GM18870 (cell line): ENCODE data around the gene SLC19A1.
"Not testable (repeated sequence)": the region's sequence is repeated elsewhere in the genome, so short reads cannot be mapped to it uniquely, and the experiment has no call there.

ENCODE experiments used
- ATAC-seq: cut with Tn5 transposase; IDR thresholded peaks from one replicate; pipeline ENCODE4 v1.9.1; 2021; ENCODE audit warnings: moderate library complexity; ENCODE audit not compliant: unreplicated experiment

SLC19A1 gene

GRCh38 chr21:45576838-45577737 lies 34.8 kb upstream of the SLC19A1 start:
- no peak for ATAC-seq

DNA sequence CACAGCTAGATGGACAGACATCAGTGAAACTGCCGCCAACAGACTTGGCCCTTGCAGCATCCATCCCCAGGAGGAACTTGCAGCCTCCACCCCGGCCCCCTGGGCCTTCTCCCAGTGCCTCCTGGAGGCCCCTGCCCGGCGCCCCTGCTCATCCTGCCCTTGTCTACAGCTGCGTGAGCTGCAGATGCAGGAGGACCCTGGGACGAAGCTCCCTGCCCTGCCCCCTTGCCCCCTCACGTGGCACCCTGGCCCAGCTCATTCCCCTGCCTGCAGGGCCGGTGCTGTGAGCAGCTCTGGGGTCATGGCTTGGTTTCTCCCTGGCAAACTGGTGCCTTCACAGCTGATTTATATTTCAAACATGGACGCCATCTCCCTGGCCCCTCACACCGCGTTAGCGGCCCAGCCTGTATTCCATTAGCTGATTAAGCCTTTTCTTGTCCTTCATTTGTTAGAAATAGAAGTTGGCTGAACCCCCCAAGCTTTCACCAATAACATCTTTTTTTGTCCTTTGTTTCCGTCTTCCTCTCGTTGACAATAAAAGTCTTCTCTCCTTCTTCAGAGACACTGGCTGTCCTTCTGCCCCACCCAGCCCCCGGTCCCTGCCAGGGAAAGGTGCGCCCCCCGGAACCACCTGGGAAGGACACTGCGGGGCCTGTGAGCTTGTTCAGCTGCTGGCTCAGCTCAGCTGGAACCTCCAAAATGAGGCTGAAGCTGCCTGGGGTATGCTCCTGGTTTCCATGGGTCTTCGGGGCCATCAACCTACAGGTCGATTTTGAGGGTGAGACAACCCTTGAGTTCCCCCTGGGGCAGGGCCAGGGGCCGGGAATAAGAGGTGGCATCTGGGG lies 34.0 kb upstream of the SLC19A1 start:
- ATAC-seq: no peak

GRCh38 chr21:45575304-45575992 lies 33.2 kb upstream of the SLC19A1 start:
- no peak for ATAC-seq

DNA sequence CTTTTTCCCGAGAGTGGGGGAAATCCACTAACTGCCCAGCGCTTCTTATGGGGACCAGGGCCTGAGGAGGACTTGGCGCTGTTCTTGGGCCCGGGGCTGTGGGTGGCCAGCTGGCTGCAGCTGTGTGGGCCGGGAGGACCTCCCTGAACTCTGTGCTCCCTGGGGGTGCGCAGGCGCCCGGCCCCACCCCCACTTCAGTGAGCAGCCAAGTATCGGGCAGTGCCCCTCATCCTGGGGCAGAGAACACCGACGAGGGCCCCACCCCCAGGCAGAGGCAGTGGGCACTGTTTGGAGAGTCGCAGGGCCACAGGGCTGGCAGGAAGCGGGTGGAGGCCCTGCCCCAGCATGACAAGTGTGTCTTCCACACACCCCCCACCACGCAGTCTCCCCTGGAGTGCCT lies 32.5 kb upstream of the SLC19A1 start:
- ATAC-seq: no peak

DNA sequence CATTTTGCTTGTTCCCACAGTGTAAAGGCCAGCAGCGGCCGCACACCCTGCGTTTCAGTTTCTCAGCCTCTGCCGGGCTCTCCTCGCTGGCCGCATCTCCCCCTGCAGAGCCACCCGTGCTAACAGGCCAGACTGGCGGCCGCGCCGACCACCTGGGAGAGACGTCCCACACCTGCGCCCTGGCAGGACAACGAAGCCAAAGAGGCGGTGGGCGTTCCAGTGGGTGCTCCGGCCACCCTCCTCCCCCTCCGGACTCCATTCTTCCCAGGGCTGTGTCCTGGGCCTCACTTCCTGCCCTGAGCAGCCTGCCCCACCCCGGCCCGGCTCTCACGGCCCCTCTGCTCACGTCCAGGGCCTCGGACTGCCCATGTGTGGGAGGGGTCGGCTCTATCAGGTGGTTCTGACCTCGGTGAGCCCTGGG lies 31.9 kb upstream of the SLC19A1 start:
- ATAC-seq: no peak

DNA sequence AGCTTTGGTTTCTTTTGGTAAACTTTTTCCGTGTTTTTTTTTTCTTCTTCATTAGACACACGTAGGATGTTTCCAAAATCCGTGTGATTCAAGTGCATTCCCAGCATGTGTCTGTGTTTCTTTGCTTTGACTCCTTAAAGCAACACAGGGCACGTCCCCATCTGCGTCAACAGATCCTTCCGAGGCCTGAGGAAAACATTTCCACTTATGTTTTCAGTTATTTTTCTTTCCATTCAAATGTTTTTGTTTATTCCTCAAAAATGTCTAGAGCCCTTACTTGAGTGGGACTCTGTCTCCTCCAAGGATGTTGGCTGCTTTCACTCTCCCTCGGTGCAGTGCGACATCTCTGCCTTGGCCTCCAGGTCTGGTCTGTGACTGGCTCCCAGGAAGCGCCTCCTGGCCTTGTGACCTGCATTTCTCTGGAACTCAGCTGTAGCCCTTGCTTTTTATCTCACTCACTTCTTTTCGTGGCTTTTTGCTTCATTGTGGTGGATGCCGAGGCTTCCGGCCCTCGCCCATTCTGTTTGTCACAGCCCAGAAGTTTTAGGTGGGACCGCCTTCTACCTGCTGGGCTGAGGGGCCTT lies 31.3 kb upstream of the SLC19A1 start:
- no peak for ATAC-seq

GRCh38 chr21:45572783-45573451 lies 30.7 kb upstream of the SLC19A1 start:
- no peak for ATAC-seq

DNA sequence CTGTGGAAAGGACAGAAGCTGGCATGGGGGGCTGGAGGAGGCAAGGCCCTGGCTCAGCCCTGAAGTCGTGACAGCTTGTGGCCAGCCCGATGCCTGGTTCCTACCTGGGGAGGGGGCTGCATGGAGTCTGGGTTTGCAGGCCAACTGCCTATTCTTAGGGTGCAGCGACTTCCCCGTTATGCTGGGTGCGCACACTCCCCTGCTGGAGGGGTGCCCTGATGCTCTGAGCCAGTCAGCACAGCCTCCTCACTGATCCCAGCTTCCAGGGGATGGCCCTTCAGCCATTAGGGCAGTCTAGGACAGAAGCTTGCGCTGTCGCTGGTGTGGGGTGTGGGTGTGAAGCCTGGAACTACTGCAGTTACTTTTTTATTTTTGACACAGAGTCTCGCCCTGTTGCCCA lies 30.0 kb upstream of the SLC19A1 start:
- ATAC-seq: no peak

GRCh38 chr21:45571641-45572040 lies 29.4 kb upstream of the SLC19A1 start:
- ATAC-seq: no peak

GRCh38 chr21:45570826-45571601 lies 28.8 kb upstream of the SLC19A1 start:
- ATAC-seq: no peak

- no peak for ATAC-seq
These were observed 27.8 kb upstream of the SLC19A1 start for GRCh38 chr21:45570071-45570470.

DNA sequence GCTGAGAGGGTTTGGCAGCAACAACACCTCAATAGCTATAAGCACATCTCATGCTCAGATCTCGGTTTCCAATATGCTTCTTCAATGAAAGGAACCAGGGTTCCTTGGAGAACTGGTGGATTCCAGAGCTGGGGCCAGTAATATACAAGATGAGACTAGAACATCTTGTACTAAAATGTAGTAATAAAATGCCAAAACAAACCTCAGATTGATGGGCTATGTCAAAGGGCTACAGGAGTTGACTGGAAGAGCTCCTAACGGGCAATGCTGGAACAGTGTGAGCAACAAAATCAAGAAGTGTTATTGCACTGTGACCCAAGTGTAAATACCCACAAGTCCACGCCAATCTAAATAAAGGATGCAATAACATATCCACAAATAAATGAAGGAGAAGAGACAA lies 26.1 kb upstream of the SLC19A1 start:
- ATAC-seq: no peak

DNA sequence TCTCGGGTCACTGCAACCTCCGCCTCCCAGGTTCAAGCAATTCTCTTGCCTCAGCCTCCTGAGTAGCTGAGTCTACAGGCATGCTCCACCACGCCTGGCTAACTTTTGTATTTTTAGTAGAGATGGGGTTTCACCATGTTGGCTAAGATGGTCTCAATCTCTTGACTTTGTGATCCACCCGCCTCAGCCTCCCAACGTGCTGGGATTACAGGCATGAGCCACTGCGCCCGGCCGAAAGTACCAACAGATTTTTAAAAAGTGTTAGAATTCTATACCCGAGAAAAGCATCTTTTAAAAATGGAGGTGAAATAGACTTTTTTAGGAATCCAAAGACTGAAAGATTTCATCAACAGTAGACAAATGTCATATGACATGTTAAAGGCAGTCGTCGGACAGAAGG lies 21.9 kb upstream of the SLC19A1 start:
- not testable (repeated sequence) for ATAC-seq

DNA sequence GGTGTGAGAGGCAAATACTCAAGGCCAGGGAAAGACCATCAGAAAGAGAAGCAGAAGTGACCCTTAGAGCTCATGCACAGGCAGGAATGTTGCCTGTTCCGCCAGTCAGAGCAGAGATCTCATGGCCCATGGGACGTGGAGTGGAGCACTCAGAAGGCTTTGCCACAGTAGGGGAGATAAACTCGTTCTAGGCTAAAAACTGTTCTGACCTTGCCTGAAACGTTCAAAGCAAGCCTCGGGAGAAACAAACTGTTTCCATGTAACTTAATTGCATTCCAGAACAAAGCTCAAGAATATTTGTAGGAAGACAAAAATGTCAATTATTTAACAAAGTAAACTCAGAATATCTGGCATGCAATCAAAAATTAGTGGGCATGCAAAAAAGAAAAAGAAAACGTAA lies 20.7 kb upstream of the SLC19A1 start:
- no peak for ATAC-seq

DNA sequence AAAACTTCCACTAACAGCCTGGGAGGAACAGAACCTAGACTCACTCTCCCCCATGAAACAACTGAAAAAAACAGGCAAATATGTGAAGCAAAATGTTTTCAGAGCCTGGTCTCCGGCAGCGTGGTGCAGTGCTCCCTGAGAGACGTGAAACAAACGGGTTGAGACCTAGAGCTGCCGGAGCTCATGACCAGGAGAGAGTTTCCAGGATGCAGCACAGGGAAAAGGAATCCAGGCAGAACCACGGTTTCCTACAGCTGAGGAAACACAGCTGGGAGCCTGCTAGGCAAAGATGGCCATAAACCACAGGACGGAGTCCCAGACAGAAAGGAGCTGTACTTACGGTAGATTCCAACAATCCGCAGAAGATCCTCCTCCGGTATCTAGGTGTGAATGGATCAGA lies 20.2 kb upstream of the SLC19A1 start:
- no peak for ATAC-seq

DNA sequence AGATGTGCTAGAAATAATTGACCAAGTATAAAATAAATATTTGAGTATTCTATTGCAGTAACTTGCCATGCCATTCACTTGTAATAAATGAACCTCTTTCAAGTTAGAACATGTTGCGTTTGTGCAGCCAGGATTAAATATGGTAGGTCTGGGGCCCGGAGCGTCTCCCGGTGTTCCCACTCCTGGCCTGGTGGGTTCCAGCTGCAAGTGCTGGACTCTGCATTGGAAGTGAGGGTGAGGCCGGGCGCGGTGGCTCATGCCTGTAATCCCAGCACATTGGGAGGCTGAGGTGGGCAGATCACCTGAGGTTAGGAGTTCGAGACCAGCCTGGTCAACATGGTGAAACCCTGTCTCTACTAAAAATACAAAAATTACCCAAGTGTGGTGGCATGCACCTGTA lies 19.0 kb upstream of the SLC19A1 start:
- ATAC-seq: not testable (repeated sequence)

GRCh38 chr21:45560106-45561021 lies 18.1 kb upstream of the SLC19A1 start:
- no peak for ATAC-seq

DNA sequence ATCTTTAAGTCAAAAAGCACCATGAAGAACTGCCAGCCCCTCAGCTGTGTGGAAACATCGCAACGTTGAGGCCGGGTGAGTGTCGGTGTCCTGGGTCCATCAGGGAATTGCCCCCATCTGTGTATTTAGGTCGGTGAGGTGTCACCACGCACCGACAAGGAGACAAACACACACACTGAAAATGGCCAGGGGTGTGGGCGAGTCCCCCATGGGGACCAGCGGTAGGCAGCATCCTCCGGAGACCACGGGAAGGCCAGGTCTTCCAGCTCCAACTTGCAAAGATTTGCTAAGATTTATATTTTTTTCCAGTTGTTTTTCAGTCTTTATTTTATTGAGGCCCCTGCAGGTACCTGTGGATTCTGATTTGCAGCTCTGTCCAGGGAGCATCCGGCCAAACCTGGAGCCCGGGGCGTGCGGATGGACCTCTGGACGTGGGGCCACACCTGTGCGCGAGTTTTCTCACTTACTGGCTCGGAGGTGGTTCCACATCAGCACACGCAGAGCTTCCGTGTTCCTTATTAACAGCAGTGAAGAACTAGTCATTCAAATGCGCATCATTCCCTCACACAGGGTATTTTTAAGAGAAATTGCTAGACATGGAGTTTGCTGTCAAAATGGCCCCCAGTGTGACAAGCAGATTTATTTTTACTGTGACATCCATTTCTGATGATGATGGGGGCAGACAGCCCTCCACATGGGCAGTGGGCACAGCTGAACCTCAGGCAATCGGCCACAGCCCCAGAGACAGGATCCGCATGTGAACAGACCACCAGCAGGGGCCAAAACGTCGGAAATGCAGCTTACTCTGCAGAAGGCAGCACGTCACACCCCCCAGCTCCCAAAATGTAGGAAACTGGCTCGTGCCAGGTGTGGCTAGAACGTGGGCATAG lies 17.2 kb upstream of the SLC19A1 start:
- ATAC-seq: no peak
